Neuron (in vitro differentiated cells): ENCODE data around the gene ORM2.
"Not testable (repeated sequence)": the region's sequence is repeated elsewhere in the genome, so short reads cannot be mapped to it uniquely, and the experiment has no call there.

Experiments used
- H2AFZ ChIP-seq: one replicate; pipeline ENCODE4 v1.6.1; 2013; ENCODE audit warnings: low read depth, mild to moderate bottlenecking, inconsistent platforms, low read length, moderate library complexity
- H3K27me3 ChIP-seq: one replicate; pipeline ENCODE4 v1.6.1; 2013; ENCODE audit warnings: low read length; ENCODE audit not compliant: insufficient read depth
- H3K36me3 ChIP-seq: one replicate; pipeline ENCODE4 v1.6.1; 2013; ENCODE audit warnings: low read length; ENCODE audit not compliant: insufficient read depth
- H3K4me1 ChIP-seq: one replicate; pipeline ENCODE4 v1.6.1; 2013; ENCODE audit warnings: low read length; ENCODE audit not compliant: insufficient read depth
- H3K4me3 ChIP-seq: 2 replicates; pipeline ENCODE4 v1.5.1; 2013; ENCODE audit warnings: mild to moderate bottlenecking, low read length, moderate library complexity
- H3K9me3 ChIP-seq: one replicate; pipeline ENCODE4 v1.6.1; 2013; ENCODE audit warnings: low read length

Gene ORM2

DNA sequence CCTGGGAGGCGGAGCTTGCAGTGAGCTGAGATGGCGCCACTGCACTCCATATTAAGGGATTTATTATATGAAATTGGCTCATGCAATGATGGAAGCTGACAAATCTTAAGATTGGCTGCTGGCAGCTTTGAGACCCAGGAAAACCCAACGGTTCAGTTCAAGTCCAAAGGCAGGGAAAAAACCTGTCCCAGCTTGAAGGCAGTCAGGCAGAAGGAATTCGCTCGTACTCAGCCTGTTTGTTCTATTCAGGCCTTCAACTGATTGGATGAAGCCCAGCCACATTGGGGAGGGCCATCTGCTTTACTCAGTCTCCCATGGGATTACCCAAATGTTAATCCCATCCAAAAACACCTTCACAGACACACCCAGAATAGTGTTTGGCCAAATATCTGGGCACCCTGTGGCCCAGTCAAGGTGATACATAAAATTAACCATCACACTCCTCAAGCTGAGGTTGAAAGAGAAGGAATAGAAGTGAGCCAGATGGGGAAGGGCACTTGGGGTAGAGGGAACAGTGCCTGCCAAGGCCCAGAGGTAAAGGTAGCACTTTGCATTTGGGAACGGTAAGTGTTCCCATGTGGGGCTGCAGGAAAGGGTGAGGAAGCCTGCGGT is 15.3 kb upstream of the ORM2 start:
- Histone ChIP-seq H3K36me3 (peaks cover 2% of the 10 kb centered on the region), H2AFZ (no peak overlapping the region), H3K4me1 (no peaks in the 10 kb centered on the region), H3K4me3 (no peak overlapping the region), H3K9me3 (peaks cover 3% of the 10 kb centered on the region), H3K27me3 (no peaks in the 10 kb centered on the region)

DNA sequence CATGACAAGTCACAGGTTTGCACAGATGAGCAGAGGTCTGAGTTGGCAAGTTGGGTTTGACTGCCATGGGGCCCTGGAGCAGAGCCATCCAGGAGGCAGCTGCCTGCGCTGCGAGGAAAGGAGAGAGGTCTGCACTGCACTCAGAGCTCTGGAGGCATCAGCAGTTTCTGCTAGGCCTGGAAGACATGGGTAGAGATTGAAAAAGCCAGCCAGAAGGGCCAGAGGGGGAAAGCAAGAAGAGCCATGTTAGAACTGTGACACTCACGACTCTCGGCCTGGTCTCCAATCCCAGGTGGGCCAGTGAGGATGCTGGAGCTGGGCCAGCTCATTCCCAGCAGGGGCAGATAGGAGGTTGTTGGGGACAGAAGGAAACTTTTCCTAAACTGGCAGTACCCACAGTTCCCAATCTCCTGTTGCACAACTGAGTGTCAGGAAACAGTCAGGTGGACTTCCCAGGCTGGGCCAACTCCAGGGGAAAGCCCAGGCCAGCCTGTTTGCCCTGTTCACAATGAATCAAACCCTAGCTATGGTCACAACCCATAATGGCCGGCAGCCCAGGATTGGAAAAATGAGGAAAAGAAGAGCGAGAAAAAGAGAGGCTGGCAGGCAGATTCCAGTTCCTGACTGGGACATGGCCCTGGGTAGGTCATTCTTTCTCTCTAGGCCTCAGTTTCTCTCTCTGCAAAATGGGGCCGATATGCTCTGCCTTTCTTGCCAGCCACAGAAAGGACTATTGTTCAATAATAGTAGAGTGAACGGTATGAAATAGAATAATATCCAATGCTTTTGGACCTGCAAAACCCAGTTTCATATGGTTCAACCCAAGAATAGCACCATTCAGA is 14.6 kb upstream of the ORM2 start:
- no peak overlapping the region for H3K4me3 ChIP-seq
- peaks cover 2% of the 10 kb centered on the region for H3K36me3 ChIP-seq
- peaks cover 3% of the 10 kb centered on the region for H3K9me3 ChIP-seq
- H3K4me1 ChIP-seq: no peaks in the 10 kb centered on the region
- H3K27me3 ChIP-seq: no peaks in the 10 kb centered on the region
- no peak overlapping the region for H2AFZ ChIP-seq

DNA sequence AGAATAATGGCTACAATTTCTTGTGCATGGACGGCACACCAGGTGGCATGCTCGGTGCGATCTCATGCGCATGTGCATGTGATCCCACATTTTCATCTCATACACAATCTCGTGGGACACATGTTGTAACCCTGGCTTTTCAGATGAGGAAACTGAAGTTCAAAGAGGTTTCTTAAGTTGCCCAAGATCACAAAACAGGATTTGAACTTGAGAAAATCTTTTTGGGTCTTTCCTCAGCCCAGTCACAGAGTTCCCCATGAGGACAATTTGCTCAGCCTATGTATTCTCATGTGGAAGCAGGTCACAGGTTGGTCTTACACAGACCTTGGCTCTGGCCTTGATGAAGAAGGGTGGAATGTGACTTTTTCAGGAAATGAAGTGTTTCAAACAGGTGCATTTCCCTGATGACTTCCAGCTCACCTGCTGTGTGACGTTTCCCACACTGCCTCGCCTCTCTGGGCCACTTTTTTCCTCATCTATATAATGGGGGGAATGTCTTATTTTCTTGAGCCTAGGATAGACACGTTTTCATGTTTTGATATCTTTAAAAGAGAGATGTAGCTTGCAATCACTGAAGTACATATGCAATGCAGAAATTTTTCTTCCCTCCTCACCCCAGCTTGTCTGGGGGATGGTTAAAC is 13.8 kb upstream of the ORM2 start:
- Histone ChIP-seq H3K27me3 (no peaks in the 10 kb centered on the region), H3K9me3 (peaks cover 3% of the 10 kb centered on the region), H3K36me3 (no peaks in the 10 kb centered on the region), H2AFZ (no peak overlapping the region), H3K4me1 (no peaks in the 10 kb centered on the region), H3K4me3 (no peak overlapping the region)

DNA sequence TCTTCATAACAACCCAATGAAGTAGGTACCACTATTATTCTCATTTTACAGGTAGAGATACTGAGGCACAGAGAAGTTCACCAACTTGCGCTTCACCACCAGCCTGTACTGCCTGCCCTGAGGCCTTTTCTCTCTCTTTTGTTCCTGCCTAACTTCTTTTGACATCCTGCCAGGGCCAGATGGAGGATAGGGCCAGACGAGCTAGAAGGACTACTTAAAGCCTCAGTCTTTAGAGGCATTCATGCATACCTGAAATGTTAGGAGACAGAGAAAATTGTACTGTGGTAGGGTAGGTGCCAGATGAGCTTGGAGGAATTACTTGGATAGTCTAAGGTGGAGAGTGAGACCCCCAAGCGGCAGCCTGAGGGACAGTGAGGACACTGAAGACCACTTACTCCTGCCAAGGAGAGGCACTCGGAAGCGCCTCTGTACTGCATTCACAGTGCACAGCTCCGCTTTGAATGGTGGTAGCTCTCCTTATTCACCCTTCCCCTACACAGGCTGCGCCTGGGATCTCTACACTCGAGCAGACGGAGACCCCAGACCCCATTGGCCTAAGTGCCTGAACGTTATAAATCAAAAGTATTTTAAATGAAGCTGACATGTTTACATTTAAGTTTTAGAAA is 13.0 kb upstream of the ORM2 start:
- no peaks in the 10 kb centered on the region for H3K27me3 ChIP-seq
- H3K36me3 ChIP-seq: no peaks in the 10 kb centered on the region

DNA sequence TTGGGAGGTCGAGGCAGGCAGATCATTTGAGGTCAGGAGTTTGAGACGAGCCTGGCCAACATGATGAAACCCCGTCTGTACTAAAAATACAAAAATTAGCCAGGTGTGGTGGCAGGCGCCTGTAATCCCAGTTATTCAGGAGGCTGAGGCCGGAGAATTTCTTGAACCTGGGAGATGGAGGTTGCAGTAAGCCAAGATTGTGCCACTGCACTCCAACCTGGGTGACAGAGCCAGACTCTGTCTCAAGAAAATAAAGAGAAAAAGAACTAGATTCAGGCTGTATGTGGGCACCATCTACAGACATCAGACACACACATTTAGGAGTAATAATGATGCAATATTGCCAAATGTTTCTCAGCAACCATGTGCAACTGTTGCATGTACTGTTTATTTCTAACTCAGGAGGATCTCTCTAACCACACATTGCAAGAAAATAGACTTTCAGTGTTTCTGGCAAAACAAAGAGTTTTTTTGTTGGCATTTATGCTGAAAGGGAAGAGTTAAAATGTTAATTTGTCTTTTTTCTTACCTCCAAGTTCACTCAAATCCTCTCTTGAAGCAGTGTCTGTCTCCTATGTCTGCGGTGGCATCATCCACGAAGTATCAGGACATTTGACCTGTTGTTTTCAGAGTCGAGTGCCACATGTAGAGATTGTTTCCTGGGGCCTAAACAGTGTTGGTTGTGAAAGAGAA is 11.9 kb upstream of the ORM2 start:
- Histone ChIP-seq H3K4me3 (no peak overlapping the region), H3K27me3 (no peaks in the 10 kb centered on the region), H3K36me3 (no peaks in the 10 kb centered on the region), H3K9me3 (no peaks in the 10 kb centered on the region), H2AFZ (no peak overlapping the region), H3K4me1 (no peaks in the 10 kb centered on the region)

More for the DNA sequence above, 13.0 kb upstream of the ORM2 start:
- Histone ChIP-seq H3K9me3 (peaks cover 3% of the 10 kb centered on the region), H3K4me3 (no peak overlapping the region), H2AFZ (no peak overlapping the region), H3K4me1 (no peaks in the 10 kb centered on the region)

DNA sequence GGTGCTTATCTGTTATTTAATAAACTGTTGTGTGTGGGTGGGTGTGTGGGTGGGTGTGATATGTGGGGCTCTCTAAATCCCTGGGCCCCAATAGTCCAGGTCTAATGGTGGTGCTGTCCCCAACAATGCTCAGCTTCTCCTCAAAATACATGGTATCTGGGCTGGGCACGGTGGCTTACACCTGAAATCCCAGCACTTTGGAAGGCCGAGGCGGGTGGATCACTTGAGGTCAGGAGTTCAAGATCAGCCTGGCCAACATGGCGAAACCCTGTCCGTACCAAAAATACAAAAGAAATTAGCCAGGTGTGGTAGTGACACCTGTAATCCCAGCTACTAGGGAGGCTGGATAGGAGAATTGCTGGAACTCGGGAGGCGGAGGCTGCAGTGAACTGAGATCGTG is 11.3 kb upstream of the ORM2 start:
- no peak overlapping the region for H3K4me3 ChIP-seq
- H3K9me3 ChIP-seq: no peaks in the 10 kb centered on the region
- no peaks in the 10 kb centered on the region for H3K36me3 ChIP-seq
- no peaks in the 10 kb centered on the region for H3K4me1 ChIP-seq
- H3K27me3 ChIP-seq: no peaks in the 10 kb centered on the region
- H2AFZ ChIP-seq: no peak overlapping the region

DNA sequence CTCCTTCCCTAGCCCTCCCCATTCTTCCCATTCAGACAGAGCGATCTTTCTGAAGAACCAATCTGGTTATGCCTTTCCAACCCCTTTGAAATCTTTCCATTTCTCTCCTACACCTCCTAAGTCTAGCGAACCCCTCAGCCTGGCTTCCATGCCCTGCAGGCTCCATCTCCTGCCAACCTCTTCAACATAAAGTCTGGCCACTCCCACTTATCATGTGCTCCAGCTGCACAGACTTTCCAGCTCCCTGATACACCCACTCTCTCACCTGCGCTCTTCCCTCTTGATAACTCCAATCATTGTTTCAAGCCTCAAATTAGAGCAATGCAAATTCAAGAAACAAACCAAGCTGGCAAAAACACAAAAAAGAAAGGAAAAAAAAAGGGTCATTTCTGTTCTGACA is 10.5 kb upstream of the ORM2 start:
- H3K4me3 ChIP-seq: no peak overlapping the region
- no peaks in the 10 kb centered on the region for H3K27me3 ChIP-seq
- no peaks in the 10 kb centered on the region for H3K36me3 ChIP-seq
- H3K4me1 ChIP-seq: no peaks in the 10 kb centered on the region
- no peak overlapping the region for H2AFZ ChIP-seq
- H3K9me3 ChIP-seq: no peaks in the 10 kb centered on the region

DNA sequence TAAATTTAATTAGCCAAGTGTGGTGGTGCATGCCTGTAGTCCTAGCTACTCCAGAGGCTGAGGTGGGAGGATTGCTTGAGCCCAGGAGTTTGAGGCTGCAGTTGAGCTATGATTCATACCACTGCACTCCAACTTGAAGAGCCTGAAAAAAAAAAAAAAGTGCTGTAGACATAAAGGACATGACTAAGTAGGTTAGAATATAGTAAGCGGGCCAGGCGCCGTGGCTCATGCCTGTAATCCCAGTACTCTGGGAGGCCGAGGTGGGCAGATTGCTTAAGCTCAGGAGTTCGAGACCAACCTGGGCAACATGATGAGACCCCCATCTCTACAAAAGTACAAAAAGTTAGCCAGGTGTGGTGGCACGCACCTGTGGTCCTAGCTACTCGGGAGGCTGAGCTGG is 9.0 kb upstream of the ORM2 start:
- H3K9me3 ChIP-seq, H3K36me3 ChIP-seq, H3K27me3 ChIP-seq, H2AFZ ChIP-seq, H3K4me1 ChIP-seq, H3K4me3 ChIP-seq: not testable (repeated sequence)

DNA sequence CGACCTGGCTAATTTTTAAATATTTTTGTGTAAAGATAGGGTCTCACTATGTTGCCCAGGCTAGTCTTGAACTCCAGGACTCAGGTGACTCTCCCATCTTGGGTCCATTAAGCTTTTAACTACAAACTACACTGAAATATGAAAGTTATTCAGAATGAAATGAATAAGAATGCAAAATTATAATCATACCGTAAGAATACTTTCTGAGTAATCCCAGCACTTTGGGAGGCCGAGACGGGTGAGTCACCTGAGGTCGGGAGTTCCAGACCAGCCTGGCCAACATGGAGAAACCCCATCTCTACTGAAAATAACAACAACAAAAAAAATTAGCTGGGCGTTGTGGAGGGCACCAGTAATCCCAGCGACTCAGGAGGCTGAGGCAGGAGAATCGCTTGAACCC is 7.9 kb upstream of the ORM2 start:
- Histone ChIP-seq H3K36me3 (no peaks in the 10 kb centered on the region), H3K27me3 (peaks cover 5% of the 10 kb centered on the region), H3K9me3 (no peaks in the 10 kb centered on the region), H3K4me3 (no peak overlapping the region), H3K4me1 (no peaks in the 10 kb centered on the region), H2AFZ (no peak overlapping the region)

DNA sequence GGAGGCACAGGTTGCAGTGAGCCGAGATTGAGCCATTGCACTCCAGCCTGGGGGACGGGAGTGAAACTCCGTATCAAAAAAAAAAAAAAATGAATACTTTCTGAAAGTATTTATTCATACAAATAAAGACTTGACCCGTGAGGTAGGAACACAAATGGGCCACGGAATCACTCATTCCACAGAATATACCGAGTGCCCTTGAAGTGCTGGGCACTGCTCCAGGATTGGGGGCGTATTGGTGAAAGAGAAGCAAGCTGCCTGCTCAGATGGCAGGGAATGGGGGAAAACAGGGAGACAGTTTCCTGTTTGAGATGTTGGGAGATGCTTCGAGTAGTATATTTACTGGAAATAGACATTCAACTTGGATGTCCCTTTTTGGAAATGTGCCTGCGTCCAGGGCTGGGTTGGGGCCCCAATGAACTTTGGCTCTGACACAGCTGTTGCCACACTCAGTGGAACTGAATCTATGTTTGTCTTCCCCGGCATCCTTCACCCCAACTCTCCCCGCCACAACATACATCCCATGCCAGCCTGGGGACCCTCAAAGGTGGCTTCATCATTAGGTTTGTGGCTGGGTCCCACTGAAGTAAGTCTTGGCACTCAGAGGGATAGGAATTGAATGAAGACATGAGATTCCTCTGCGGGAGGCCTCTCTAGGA is 7.4 kb upstream of the ORM2 start:
- not testable (repeated sequence) for H2AFZ ChIP-seq

DNA sequence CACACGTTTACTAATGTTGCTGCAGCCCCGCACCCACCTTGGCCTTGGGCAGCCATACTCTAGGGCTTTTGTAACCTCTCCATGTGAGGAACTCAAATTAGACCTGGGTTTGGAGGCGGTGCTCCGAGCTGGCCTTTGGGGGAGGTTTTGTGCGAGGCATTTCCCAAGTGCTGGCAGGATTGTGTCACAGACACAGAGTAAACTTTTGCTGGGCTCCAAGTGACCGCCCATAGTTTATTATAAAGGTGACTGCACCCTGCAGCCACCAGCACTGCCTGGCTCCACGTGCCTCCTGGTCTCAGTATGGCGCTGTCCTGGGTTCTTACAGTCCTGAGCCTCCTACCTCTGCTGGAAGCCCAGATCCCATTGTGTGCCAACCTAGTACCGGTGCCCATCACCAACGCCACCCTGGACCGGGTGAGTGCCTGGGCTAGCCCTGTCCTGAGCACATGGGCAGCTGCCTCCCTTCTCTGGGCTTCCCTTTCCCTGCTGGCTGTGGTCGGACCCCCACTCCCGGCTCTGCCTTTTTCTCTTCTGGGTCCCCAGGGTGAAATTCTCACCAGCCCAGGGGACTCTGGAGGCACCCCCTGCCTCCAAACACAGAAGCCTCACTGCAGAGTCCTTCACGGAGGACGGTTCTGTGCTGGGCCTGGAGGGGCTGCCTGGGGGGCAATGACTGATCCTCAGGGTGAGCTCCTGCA is 6.7 kb upstream of the ORM2 start, which contains the start of gene ORM1:
ORM1 (plus strand) TSS at position 268 of the 701 bp plus-strand sequence; CDS start at position 304, 36 bp downstream.
- H3K27me3 ChIP-seq, H3K36me3 ChIP-seq, H3K9me3 ChIP-seq, H3K4me1 ChIP-seq, H2AFZ ChIP-seq, H3K4me3 ChIP-seq: not testable (repeated sequence)

More for the DNA sequence above, 7.4 kb upstream of the ORM2 start:
- not testable (repeated sequence) for H3K36me3 ChIP-seq, H3K4me1 ChIP-seq, H3K4me3 ChIP-seq, H3K9me3 ChIP-seq, H3K27me3 ChIP-seq

DNA sequence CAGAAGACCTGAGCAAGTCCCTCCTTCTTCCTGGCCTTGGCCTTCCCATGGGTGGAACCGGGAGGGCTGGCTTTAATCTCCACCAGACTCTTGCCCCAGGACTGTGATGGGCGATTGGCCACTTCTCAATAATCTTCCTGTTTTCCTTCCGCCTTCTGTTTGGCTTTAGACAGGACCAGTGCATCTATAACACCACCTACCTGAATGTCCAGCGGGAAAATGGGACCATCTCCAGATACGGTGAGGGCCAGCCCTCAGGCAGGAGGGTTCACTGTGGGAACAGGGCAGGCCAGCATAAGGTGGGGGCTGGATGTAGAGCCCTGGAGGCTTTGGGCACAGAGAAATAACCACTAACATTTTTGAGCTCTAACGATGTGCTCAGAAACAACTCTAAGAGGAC is 5.8 kb upstream of the ORM2 start:
- not testable (repeated sequence) for H3K36me3 ChIP-seq, H3K4me3 ChIP-seq, H2AFZ ChIP-seq, H3K9me3 ChIP-seq, H3K4me1 ChIP-seq, H3K27me3 ChIP-seq
